Measurements from ENCODE around the gene C19orf38.

DNA sequence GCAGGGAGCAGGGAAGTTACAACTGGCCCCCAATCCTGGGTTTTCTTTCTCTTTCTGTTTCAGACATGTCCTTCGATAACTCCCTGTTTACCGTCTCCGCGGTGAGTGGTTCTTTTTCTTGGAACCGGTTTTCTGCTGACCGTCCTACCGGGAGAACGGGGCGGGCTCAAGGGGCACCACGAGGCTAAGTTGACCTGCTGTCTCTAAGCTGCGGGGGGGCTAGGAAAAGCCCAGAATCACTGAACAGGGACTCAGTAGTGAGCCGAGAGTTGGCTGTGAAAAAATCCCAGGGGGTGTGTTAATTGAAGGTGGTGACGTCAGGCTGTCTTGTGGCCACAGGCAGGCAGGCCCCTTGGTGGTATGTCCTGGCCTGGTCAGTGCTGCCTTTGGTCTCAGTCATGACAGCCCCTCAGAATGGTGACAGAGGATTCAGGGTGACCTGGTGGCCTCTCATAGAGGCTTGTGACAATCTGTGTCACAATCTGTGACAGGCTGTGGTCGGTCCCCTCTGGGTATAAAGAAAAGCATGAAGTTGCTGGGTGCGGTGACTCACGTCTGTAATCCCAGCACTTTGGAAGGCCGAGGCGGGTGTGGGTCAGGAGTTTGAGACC is 15.0 kb downstream of the C19orf38 start:
- TF ChIP-seq CTCF (conservative IDR thresholded peaks at IDR 0.05) (no peak), ZFX (IDR thresholded peaks at IDR 0.05) (no peak)
